HepG2 (cell line): ENCODE results near the gene ELP2.

ENCODE experiments used
- MXD1 ChIP-seq: sonication (generic); formaldehyde crosslinking; IDR thresholded peaks from 2 replicates; pipeline ENCODE4 v1.4.0; 2020; ENCODE audit warnings: mild to moderate bottlenecking, missing genetic modification reagents
- ZNF292 ChIP-seq: sonication (generic); formaldehyde crosslinking; IDR thresholded peaks from 2 replicates; pipeline ENCODE4 v1.8.1; 2022; ENCODE audit warnings: mild to moderate bottlenecking, low read depth, missing genetic modification reagents, borderline replicate concordance

- TF ChIP-seq ZNF292, result no peak
- no peak for TF ChIP-seq MXD1 (CRISPR knock-in tag)
Observed at GRCh38 chr18:36128530-36128870, 1.2 kb upstream of the ELP2 start.
